Urinary bladder (tissue), 4 donors: ENCODE results near the gene NEB. TPM values are rescaled to one million over a fixed set of nuclear protein-coding genes. Genes with fewer than 3 reads are reported as not detected.
"Not testable (repeated sequence)": the region's sequence is repeated elsewhere in the genome, so short reads cannot be mapped to it uniquely, and the experiment has no call there.

Experiments
- DNase-seq: peaks from one replicate; pipeline ENCODE4 v3.0.0-alpha.2; 2015; ENCODE audit errors: extremely low spot score
- H3K27ac ChIP-seq: one replicate; pipeline ENCODE4 v1.5.1; 2013; ENCODE audit warnings: low read depth, mild to moderate bottlenecking, moderate library complexity
- H3K36me3 ChIP-seq: one replicate; pipeline ENCODE4 v1.6.1; 2013; ENCODE audit warnings: mild to moderate bottlenecking, moderate library complexity; ENCODE audit not compliant: insufficient read depth
- H3K4me1 ChIP-seq: one replicate; pipeline ENCODE4 v1.6.1; 2013; ENCODE audit warnings: mild to moderate bottlenecking, moderate library complexity; ENCODE audit not compliant: insufficient read depth
- H3K4me3 ChIP-seq: one replicate; pipeline ENCODE4 v1.5.1; 2013; ENCODE audit warnings: low read depth, low read length
- WGBS: extraction: QIAGEN DNeasy Blood & Tissue Kit; methylation state at CpG from one replicate; pipeline ENCODE4 v1.1.7; 2013; 5-methylcytosine and 5-hydroxymethylcytosine counted together
- polyA plus RNA-seq: library from polyadenylated mRNA; stranded (reverse); fragments of 200-250 nt; gene quantifications from one replicate; pipeline ENCODE4 v1.2.3, GENCODE V29; 2013
- total RNA-seq: library from RNA; depleted of rRNA; stranded (reverse); fragments of >200 nt; gene quantifications from one replicate; pipeline ENCODE4 v1.2.3, GENCODE V29; 2014
- donor health status: healthy with polysubstance abuse.
- donor health status: healthy.

The NEB gene
- total and polyA plus RNA-seq, 2 donors: 0.29 to 79.5 TPM

DNA sequence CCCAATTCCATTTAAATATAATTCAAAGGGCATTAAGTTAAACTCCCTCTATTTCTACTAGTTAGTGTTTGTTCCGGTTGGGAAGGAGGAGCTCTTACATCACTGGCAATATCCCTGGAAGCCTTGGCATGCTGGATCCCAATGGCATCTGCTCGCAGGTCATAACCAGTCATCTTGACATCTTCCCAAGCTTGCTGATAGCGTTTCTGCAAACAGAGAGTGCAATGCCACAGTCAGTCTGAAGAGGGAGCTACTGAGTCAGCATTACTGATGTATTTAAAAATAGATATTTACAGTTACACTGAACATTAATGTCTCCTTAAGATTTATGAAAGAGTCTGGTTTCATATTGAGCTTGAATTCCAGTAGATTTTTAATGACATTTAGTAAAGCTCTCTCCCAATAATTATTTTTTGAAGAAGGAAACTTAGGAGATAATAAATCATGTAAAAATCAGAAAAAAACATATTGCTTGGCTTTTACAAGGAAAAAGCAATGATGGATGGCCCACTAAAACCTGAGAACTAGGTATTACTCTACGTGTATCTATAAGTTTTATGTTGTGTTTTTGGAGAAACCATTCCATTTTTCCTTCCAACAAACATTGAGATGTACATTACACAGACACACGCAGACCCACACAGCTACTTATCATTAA lies 142.9 kb downstream of the NEB start:
- 39% methylated on average over 4 of the region's 5 CpGs for WGBS
- H3K4me3 ChIP-seq, H3K4me1 ChIP-seq: not testable (repeated sequence)

DNA sequence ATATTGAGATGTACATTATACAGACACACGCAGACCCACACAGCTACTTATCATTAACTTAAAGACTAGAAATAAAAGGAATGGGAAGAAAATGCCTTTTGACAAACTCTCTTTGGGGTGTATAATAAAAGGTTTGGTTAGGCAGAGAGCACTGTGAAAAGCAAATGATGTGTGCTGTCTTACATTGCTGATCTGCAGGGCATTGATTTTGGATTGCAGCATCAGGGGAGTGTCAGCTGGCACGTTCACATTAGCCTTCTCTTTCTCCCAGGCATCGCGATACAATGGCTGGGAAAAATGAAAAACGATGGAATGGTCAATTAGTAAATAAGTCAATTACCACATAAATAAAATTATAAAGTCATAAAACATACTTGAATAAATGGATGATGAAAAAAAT lies 153.0 kb downstream of the NEB start:
- not testable (repeated sequence) for H3K27ac ChIP-seq, DNase-seq, H3K4me3 ChIP-seq, H3K4me1 ChIP-seq, H3K36me3 ChIP-seq
- 83% methylated on average over 1 of the region's 5 CpGs for WGBS

More for the DNA sequence above, 142.9 kb downstream of the NEB start:
- not testable (repeated sequence) for DNase-seq, H3K36me3 ChIP-seq, H3K27ac ChIP-seq

- H3K36me3 ChIP-seq, DNase-seq, H3K27ac ChIP-seq, H3K4me1 ChIP-seq, H3K4me3 ChIP-seq: not testable (repeated sequence)
- WGBS: no CpG with 5 or more reads among the region's 4 CpGs
Observed at GRCh38 chr2:151580697-151581096, 153.6 kb downstream of the NEB start.

DNA sequence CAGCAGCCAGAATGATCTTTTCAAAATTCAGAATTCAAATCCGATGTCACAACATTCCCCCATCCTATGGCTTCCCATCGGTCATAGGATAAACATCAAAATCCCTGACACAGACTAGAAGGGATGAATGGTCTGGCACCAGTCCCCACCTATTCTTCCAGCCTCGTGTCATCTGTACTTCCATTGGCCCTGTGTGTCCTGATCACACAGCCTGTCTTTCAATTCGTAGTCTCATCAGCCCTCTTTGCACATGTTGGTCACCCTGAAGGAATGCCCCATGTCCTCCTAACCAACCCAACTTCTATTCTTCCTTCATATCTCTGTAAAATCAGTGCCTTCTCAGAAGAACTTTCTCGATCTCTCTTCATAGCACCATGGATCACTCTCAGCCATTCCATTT lies 157.2 kb downstream of the NEB start:
- 86% methylated on average over 5 of the region's 5 CpGs for WGBS
- Histone ChIP-seq H3K4me3 (no peak overlapping the region), H3K36me3 (no peaks in the 10 kb centered on the region), H3K4me1 (no peaks in the 10 kb centered on the region), H3K27ac (no peak overlapping the region)
- no peak for DNase-seq

DNA sequence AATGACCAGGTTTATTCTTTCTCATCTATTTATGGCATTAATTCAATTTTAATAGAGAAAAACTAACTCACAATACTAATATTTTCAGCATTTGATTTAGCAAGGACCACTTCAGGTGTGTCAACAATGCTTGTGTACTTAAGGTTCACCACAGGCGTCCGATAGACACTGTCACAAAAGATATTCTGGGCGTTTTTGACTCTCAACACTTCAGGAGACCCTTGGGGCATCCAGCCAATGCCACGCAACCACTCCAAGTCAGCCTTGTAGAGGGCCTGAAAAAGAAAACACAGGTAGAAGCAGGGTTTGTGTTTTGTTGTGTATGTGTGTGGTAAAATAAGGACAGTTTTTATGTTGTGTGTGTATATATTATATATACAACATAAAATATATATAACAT lies 158.2 kb downstream of the NEB start:
- Histone ChIP-seq H3K4me1 (no peaks in the 10 kb centered on the region), H3K36me3 (no peaks in the 10 kb centered on the region), H3K4me3 (no peak overlapping the region), H3K27ac (no peak overlapping the region)
- 82% methylated on average over 4 of the region's 4 CpGs for WGBS
- DNase-seq: no peak

GRCh38 chr2:151575338-151575737 lies 158.9 kb downstream of the NEB start:
- Histone ChIP-seq H3K4me1 (no peaks in the 10 kb centered on the region), H3K36me3 (no peaks in the 10 kb centered on the region), H3K27ac (no peak overlapping the region), H3K4me3 (no peak overlapping the region)
- DNase-seq: no peak
- WGBS: 94% methylated on average over 5 of the region's 5 CpGs

- 98% methylated on average over 8 of the region's 8 CpGs for WGBS
Observed at GRCh38 chr2:151570191-151570590, 164.1 kb downstream of the NEB start.

GRCh38 chr2:151569167-151569566 lies 165.1 kb downstream of the NEB start:
- no peak for DNase-seq
- Histone ChIP-seq H3K27ac (no peak overlapping the region), H3K4me1 (no peaks in the 10 kb centered on the region), H3K4me3 (no peak overlapping the region), H3K36me3 (no peaks in the 10 kb centered on the region)
- 77% methylated on average over 8 of the region's 8 CpGs for WGBS

More at GRCh38 chr2:151570191-151570590, 164.1 kb downstream of the NEB start:
- Histone ChIP-seq H3K4me1 (no peaks in the 10 kb centered on the region), H3K27ac (no peak overlapping the region), H3K36me3 (no peaks in the 10 kb centered on the region), H3K4me3 (no peak overlapping the region)
- DNase-seq: no peak

GRCh38 chr2:151568501-151568900 lies 165.8 kb downstream of the NEB start:
- Histone ChIP-seq H3K4me3 (no peak overlapping the region), H3K4me1 (no peaks in the 10 kb centered on the region), H3K36me3 (no peaks in the 10 kb centered on the region), H3K27ac (no peak overlapping the region)
- no peak for DNase-seq
- WGBS: 76% methylated on average over 7 of the region's 7 CpGs

- Histone ChIP-seq H3K36me3 (no peaks in the 10 kb centered on the region), H3K27ac (no peak overlapping the region), H3K4me3 (no peak overlapping the region), H3K4me1 (no peaks in the 10 kb centered on the region)
- WGBS: 95% methylated on average over 5 of the region's 5 CpGs
- no peak for DNase-seq
Observed at GRCh38 chr2:151567006-151567405, 167.3 kb downstream of the NEB start.

- no peak for DNase-seq
- WGBS: 94% methylated on average over 8 of the region's 8 CpGs
- Histone ChIP-seq H3K4me1 (no peaks in the 10 kb centered on the region), H3K27ac (no peak overlapping the region), H3K36me3 (no peaks in the 10 kb centered on the region), H3K4me3 (no peak overlapping the region)
Observed at GRCh38 chr2:151562398-151562797, 171.9 kb downstream of the NEB start.

GRCh38 chr2:151560289-151560688 lies 174.0 kb downstream of the NEB start:
- Histone ChIP-seq H3K4me1 (no peaks in the 10 kb centered on the region), H3K27ac (no peak overlapping the region), H3K4me3 (no peak overlapping the region), H3K36me3 (no peaks in the 10 kb centered on the region)
- DNase-seq: no peak
- 16% methylated on average over 3 of the region's 3 CpGs for WGBS

GRCh38 chr2:151559431-151559830 lies 174.8 kb downstream of the NEB start:
- not testable (repeated sequence) for DNase-seq, H3K27ac ChIP-seq, H3K4me3 ChIP-seq, H3K4me1 ChIP-seq, H3K36me3 ChIP-seq
- WGBS: 84% methylated on average over 2 of the region's 2 CpGs

GRCh38 chr2:151557883-151558282 lies 176.4 kb downstream of the NEB start:
- H3K27ac ChIP-seq, H3K4me1 ChIP-seq, H3K4me3 ChIP-seq, DNase-seq, H3K36me3 ChIP-seq: not testable (repeated sequence)
- WGBS: 59% methylated on average over 2 of the region's 2 CpGs

DNA sequence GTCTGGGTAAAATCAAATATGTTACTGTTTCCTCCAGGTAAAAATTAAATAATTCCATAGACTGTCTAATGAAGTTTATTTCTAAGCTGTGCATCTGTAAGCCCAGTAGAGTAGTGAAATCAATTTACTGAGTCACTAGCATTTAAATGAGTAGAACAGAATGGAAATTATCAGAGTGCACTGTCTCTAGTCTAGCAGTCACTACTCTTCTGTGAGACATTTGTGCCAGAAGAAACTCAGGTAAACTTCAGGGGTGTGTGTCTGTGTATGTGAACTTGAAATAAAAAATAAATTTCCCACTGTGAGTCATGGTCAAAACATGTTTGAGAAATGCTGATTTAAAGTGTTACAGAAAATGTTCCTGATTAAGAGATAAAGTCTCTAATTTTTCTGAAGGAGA lies 178.2 kb downstream of the NEB start:
- H3K4me1 ChIP-seq: no peaks in the 10 kb centered on the region
- H3K36me3 ChIP-seq: no peaks in the 10 kb centered on the region
- H3K27ac ChIP-seq: no peak overlapping the region
- H3K4me3 ChIP-seq: no peak overlapping the region
- DNase-seq: no peak
